ENCODE data around the gene FGGY.

- TF ChIP-seq CTCF (IDR thresholded peaks at IDR 0.05) (no peak), POLR2A (IDR thresholded peaks at IDR 0.05) (no peak)
Observed at GRCh38 chr1:59291561-59291960, 5.3 kb upstream of the FGGY start.
